Upper lobe of left lung (tissue), 4 donors: Measurements from ENCODE around the gene SSBP3.

ENCODE experiments used
- CTCF ChIP-seq, 6 experiments: fragments of 450-650 bp in 4 of 6; fragments of 200-600 bp in 2 of 6; sonication (generic) in 2 of 6; IDR thresholded peaks; one replicate each; pipeline ENCODE4 v1.5.1; 2016 to 2019; ENCODE audit warnings: antibody characterized with exemption in 6 of 6
- POLR2A ChIP-seq, 4 donors: fragments of 450-650 bp; IDR thresholded peaks; one replicate each; pipeline ENCODE4 v1.5.1; 2016 to 2017; ENCODE audit warnings: antibody characterized with exemption in 4 of 4, mild to moderate bottlenecking in 2 of 4

DNA sequence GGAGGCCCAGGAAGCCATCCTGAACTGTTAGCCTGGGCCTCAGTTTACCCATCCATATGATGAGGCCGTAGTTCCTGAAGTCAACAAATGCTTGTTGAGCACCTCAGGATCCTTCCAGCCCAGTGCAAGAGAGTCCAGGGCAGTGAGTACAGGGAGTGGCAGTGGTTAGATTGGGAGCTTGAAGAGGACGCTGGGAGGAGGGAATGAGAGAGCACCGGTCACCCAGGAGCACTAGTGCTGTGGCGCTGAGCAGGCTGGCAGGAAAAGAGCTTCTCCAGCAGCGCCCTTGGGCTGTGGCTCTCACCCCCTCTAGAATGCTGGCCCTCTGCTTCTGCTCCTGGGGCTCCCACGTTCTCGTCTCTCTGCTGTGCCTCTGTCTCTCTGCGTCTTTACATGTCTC lies 10.2 kb upstream of the SSBP3 start:
- TF ChIP-seq CTCF (IDR thresholded peaks at IDR 0.05) (no peak), POLR2A (IDR thresholded peaks at IDR 0.05) (no peak)
